ENCODE results near the gene KIF13A. TPM values are rescaled to one million over a fixed set of nuclear protein-coding genes. Genes with fewer than 3 reads are reported as not detected.

KIF13A gene
- total and polyA plus RNA-seq, 3 donors from 2014 or later: 20.8 to 28.7 (median 27.7) TPM

DNA sequence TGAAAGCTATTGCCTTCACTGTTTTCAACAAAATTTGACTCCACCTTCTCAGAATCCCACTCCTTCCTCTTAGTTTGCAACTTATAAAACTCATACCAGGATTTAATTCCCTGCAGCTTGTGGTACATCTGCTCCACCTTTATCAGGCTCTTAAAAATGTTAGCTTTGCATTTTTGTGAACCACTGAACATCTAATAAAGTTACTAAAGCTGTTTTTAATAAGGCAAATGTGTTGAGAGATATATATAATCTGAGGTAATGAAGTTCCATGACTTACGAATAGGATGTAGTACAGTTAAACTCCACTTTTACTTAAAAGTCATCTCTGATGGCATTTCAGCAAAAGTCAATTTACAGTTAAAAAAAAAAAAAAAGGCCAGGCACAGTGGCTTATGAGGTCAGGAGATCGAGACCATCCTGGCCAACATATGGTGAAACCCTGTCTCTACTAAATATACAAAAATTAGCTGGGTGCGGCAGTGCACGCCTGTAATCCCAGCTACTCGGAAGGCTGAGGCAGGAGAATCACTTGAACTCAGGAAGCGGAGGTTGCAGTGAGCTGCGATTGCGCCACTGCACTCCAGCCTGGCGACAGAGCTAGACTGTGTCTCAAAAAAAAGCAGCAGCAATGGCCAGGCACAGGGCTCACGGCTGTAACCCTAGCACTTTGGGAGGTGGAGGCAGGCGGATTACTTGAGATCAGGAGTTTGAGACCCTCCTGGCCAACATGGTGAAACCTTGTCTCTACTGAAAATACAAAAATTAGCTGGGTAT is 106.2 kb downstream of the KIF13A start:
- WGBS, 2 donors: 94 to 96% methylated on average over 11 of the region's 11 CpGs
- no peak for DNase-seq
- Histone ChIP-seq H3K36me3 (ENCODE audit: low read depth, missing control alignments) (no peaks in the 10 kb centered on the region), H3K27ac (no peak overlapping the region), H3K9me3 (no peaks in the 10 kb centered on the region), H3K4me3 (no peak overlapping the region), H3K4me1 (no peaks in the 10 kb centered on the region), H3K27me3 (no peaks in the 10 kb centered on the region)
- no peak for TF ChIP-seq POLR2A (IDR thresholded peaks at IDR 0.05)
- TF ChIP-seq, protein P1, sequence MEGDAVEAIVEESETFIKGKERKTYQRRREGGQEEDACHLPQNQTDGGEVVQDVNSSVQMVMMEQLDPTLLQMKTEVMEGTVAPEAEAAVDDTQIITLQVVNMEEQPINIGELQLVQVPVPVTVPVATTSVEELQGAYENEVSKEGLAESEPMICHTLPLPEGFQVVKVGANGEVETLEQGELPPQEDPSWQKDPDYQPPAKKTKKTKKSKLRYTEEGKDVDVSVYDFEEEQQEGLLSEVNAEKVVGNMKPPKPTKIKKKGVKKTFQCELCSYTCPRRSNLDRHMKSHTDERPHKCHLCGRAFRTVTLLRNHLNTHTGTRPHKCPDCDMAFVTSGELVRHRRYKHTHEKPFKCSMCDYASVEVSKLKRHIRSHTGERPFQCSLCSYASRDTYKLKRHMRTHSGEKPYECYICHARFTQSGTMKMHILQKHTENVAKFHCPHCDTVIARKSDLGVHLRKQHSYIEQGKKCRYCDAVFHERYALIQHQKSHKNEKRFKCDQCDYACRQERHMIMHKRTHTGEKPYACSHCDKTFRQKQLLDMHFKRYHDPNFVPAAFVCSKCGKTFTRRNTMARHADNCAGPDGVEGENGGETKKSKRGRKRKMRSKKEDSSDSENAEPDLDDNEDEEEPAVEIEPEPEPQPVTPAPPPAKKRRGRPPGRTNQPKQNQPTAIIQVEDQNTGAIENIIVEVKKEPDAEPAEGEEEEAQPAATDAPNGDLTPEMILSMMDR (IDR thresholded peaks at IDR 0.05): no peak
- intact Hi-C loops (cut with DNase I; ENCODE audit: low total_unique reads): no loop called here

DNA sequence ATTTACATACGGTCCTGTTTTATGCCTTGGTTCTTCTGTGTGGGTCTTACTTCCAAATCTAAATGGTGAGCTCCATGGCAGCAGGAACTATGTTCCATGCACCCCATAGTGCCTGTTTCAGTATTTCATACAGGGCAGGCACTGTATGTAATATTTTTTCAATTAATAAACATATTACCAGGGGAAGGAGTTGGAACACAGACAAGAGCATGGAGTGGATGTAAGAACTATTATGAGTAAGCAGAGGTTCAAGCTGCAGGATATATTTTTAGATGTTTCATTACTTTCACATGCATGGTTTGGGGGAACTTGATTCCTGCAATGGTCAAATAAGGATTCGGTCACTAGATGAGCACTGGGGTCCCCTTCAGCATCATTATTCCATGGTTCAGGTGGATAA is 108.3 kb downstream of the KIF13A start:
- intact Hi-C loops (cut with DNase I; ENCODE audit: low total_unique reads): no loop called here
- no peaks in the 10 kb centered on the region for H3K27me3 ChIP-seq
- no peak for DNase-seq
- 71% methylated on average over 2 of the region's 2 CpGs for WGBS, 2 donors
- no peak overlapping the region for H3K27ac ChIP-seq
- no peaks in the 10 kb centered on the region for H3K9me3 ChIP-seq
- no peaks in the 10 kb centered on the region for H3K4me1 ChIP-seq
- H3K36me3 ChIP-seq (ENCODE audit: low read depth, missing control alignments): no peaks in the 10 kb centered on the region
- TF ChIP-seq, protein P1 (IDR thresholded peaks at IDR 0.05): no peak
- no peak for TF ChIP-seq POLR2A (IDR thresholded peaks at IDR 0.05)
- H3K4me3 ChIP-seq: no peak overlapping the region

DNA sequence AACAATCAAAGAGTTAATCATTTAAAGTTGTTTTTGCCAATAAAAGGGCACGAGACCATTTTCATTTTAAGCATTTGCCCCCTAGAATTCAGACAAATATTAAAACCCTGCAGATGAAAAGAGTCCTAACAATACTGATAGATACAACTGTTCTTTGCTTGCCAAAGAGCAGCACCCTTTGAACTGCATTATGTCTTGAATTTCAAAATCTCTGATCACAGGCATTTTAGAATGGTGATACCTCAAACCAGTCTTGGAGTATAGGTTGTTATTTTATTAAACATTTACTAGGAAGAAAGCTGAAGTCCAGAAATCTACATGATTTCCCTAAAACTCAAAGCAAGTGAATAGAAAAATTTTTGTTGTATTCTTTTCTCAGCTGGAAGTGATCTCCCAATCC is 108.7 kb downstream of the KIF13A start:
- no peak for DNase-seq
- intact Hi-C loops (cut with DNase I; ENCODE audit: low total_unique reads): no loop called here
- Histone ChIP-seq H3K4me3 (no peak overlapping the region), H3K27ac (no peak overlapping the region), H3K27me3 (no peaks in the 10 kb centered on the region), H3K36me3 (ENCODE audit: low read depth, missing control alignments) (no peaks in the 10 kb centered on the region), H3K4me1 (no peaks in the 10 kb centered on the region), H3K9me3 (no peaks in the 10 kb centered on the region)
- no peak for TF ChIP-seq POLR2A (IDR thresholded peaks at IDR 0.05)
- TF ChIP-seq, protein P1 (IDR thresholded peaks at IDR 0.05): no peak
- WGBS, 2 donors: 67 to 76% methylated on average over 1 of the region's 1 CpG

DNA sequence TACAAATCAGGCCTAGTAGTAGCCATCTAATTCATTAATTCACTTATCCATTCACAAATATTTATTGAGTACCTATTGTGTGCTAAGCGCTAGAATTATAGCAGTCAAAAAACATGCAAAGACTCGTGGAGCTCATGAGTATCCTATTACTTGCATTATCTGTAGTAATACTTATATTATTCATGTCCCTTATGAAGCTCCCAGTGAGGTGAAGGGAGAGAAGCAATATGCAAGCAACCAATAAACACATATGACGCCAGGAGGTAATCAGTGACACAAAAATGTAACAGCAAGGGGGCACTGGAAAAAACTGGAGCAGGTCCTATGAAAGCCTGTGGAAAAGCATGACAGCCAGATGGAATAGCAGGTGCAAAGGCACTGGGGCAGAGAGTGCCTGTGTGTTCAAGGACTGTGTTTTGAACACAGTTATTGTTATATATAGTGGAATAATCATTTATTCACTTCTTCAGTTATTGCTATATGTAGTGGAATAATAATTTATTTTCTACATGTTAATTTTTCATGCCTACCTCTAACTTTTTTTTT is 109.5 kb downstream of the KIF13A start:
- Histone ChIP-seq H3K27ac (no peak overlapping the region), H3K27me3 (no peaks in the 10 kb centered on the region), H3K36me3 (ENCODE audit: low read depth, missing control alignments) (no peaks in the 10 kb centered on the region), H3K4me1 (no peaks in the 10 kb centered on the region), H3K9me3 (no peaks in the 10 kb centered on the region), H3K4me3 (no peak overlapping the region)
- 93 to 100% methylated on average over 3 of the region's 3 CpGs for WGBS, 2 donors
- no peak for DNase-seq
- intact Hi-C loops (cut with DNase I; ENCODE audit: low total_unique reads): no loop called here
- no peak for TF ChIP-seq POLR2A (IDR thresholded peaks at IDR 0.05)
- TF ChIP-seq, protein P1 (IDR thresholded peaks at IDR 0.05): no peak
